Measurements from ENCODE around the gene C16orf92. TPM values are rescaled to one million over a fixed set of nuclear protein-coding genes. Genes with fewer than 3 reads are reported as not detected.
A peak's percentile ranks its signal among the peaks of the same experiment; 100 is the strongest.

The C16orf92 gene
- polyA plus RNA-seq (ENCODE audit: insufficient read length in 10 of 10), result not detected
- long read RNA-seq, donor 1, result 0 reads
- long read RNA-seq, donor 2, result 0 reads
- long read RNA-seq, donor 3, result 0 reads
- long read RNA-seq, donor 4, result 0 reads
- long read RNA-seq, donor 5, result 0 reads
- long read RNA-seq, donor 6, result 0 reads
- long read RNA-seq, donor 7, result 0 reads
- long read RNA-seq, donor 8, result 0 reads
- long read RNA-seq, donor 9, result 0 reads

- DNase-seq, result no peak
Measured at GRCh38 chr16:30022887-30023286, at the start of gene C16orf92. Gene C16orf92, plus strand, starts transcription at chr16:30023198. Its CDS starts 143 bp downstream, at chr16:30023341.

- DNase-seq, result peak; percentile 99 to 100 (median 99)
Measured at GRCh38 chr16:29973384-29974246, 49.4 kb upstream of the C16orf92 start, which contains the start of gene TAOK2. Gene TAOK2, plus strand, starts transcription at chr16:29973868. Its CDS starts 3,905 bp downstream, at chr16:29977773.

- DNase-seq, result peak in 2 of 3 donors; percentile 16 to 50
Measured at GRCh38 chr16:29974291-29975133, 48.5 kb upstream of the C16orf92 start.

- DNase-seq, result no peak
Measured at GRCh38 chr16:29975134-29975538, 47.9 kb upstream of the C16orf92 start.

DNA sequence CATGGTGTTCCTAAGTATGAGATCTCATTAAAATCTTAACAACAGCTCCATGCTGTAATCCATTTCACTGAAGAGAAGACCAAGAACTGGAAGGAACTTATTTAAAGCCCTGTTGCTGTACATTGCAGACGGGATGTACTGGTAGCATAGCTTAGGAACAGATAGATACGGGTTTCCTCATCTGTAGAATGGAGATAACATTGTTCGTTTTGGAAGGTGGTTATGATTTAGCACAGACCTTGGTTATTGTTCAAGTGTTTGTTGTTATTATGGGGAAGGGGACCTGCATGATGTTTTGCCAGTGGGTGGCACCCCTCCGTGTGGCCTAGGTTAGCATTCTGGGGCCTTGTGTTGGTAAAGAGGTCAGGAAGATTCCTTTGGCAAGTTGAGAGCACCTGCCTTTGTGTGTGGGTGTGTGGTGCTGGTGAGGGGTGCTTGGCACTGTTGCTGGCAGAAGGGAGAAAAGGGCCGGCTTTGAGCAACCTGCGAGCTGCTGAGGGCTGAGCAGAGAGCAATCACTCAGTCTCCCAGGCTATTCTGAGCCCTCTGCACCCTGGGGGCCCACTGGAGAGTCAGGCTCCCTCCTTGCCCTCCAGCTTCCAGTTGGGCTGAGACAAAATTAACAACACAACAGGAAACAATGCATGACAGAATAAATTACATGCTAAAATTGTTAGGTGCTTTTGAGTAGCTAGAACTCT lies 47.0 kb upstream of the C16orf92 start:
- DNase-seq, result no peak

GRCh38 chr16:29977063-29977825 lies 45.8 kb upstream of the C16orf92 start:
- no peak for DNase-seq

DNA sequence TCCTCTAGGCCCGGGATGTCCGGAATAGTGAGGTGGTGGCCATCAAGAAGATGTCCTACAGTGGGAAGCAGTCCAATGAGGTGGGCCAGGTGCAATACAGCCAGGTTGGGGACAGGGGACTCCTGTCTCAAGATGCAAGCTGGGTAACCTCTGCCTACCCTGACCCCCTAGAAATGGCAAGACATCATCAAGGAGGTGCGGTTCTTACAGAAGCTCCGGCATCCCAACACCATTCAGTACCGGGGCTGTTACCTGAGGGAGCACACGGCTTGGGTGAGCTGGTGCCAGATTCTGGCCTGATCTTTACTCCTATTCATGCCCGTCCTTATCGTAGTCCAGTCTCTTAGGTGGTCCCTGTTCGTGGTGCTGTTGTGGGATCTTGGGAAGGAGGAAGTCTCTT lies 44.9 kb upstream of the C16orf92 start:
- DNase-seq, result no peak

DNA sequence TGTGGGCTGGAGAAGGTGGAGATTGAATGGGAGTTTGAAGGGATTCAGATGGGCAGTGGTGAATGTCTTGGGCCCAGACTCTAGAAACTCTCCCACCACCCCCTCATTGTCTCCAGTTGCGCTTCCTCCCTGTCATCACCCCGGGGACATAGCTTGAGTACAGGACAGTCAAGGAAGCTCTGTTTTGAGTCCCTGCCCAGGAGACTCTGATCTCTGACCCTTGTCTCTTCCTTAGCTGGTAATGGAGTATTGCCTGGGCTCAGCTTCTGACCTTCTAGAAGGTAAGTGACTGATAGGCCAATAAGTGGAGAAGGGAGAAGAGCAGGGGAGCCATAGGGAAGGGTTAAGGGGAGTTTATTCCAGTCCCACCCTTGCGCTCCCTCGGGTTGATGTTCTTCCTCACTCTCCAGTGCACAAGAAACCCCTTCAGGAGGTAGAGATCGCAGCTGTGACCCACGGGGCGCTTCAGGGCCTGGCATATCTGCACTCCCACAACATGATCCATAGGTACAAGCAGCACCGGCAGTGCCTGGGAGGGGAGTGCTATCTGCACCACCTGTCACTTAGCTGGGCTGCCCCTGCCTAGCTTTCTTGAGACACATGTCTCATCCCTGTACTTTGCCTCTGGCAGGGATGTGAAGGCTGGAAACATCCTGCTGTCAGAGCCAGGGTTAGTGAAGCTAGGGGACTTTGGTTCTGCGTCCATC lies 44.3 kb upstream of the C16orf92 start:
- no peak for DNase-seq

DNA sequence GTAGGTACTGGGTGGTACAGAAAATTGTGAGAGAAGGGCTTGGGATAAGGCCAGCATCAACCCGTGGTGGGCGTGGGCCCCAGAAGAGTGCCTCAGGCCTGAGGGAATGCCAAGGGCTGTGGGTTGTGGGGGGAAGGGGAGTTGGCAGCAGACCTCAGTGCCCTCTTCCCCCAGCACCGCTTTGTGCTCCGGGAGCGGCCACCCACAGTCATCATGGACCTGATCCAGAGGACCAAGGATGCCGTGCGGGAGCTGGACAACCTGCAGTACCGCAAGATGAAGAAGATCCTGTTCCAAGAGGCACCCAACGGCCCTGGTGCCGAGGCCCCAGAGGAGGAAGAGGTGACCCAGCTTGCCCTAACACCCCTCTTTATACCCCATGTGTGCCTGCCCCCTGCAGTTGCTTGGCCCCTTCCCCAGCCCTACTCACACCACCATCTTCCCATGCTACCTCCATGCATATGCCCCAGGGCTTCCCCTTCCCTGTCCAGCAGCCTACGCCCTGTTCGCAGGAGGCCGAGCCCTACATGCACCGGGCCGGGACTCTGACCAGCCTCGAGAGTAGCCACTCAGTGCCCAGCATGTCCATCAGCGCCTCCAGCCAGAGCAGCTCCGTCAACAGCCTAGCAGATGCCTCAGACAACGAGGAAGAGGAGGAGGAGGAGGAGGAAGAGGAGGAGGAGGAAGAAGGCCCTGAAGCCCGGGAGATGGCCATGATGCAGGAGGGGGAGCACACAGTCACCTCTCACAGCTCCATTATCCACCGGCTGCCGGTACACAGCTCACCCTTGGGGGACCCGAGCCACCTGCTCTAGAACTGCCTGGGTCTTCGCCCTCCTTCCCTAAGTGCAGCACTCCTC lies 40.2 kb upstream of the C16orf92 start:
- no peak for DNase-seq

DNA sequence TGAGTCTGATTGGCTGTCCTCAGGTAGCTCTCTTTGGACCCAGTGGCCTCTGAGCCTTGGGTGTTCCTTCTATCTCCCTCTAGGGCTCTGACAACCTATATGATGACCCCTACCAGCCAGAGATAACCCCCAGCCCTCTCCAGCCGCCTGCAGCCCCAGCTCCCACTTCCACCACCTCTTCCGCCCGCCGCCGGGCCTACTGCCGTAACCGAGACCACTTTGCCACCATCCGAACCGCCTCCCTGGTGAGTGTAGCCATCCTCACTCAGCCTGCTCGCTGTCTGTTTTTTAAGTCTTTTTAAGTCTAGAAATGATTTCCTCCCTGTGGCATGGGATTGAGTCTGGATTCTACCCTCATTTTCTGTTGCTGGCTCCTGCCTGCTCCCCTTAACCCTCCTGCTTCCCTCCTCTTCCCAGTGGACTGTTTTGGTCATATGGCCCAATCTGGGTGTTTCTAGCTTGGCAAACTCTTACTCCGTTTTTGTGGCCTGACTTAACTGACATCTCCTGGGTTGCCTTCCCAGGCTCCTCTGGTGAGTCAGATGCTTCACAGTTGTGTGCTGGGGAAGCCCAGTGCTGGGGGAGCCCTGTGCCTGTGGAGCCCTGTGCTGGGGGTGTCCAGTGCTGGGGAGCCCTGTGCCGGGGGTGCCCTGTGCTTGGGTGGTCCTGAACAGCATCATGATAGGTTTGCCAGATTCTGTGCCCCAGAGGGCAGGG lies 39.4 kb upstream of the C16orf92 start:
- no peak for DNase-seq

DNA sequence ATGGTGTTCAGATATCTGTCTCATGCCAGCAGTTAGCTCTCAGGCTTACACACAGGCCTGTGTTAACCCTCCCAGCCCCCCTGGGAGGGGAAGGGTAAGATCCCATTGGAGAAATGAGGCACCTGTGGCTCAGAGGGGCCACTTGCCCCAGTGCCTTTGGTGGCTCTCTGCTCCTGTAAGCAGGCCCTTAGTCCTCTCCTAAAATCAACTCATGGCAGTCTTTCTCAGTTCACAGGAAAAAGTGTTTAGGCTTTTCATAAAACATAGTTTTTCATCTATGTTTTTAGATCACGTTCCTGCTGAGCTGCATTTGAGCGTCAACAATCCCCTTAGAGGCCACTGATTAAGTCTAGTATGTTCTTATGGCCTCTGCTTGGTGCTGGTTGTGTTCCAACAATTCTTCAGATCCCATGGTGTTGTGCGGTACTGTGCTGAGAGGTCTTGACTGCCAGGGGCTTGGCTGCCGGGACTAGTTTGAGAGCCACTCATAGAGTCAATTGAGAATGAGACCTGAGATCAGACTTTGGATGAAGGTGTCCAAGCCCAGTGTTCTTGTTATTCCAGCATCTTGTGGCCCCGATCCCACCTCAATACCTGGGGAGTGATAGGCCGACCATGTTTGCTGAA lies 38.7 kb upstream of the C16orf92 start:
- no peak for DNase-seq

- DNase-seq, result no peak
Measured at GRCh38 chr16:29984764-29985147, 38.2 kb upstream of the C16orf92 start.

DNA sequence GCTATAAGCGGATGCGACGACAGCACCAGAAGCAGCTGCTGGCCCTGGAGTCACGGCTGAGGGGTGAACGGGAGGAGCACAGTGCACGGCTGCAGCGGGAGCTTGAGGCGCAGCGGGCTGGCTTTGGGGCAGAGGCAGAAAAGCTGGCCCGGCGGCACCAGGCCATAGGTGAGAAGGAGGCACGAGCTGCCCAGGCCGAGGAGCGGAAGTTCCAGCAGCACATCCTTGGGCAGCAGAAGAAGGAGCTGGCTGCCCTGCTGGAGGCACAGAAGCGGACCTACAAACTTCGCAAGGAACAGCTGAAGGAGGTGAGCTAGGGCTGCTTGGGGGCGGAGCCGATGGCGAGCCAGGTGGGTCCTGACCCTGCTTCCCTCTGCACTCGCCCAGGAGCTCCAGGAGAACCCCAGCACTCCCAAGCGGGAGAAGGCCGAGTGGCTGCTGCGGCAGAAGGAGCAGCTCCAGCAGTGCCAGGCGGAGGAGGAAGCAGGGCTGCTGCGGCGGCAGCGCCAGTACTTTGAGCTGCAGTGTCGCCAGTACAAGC lies 37.7 kb upstream of the C16orf92 start:
- DNase-seq, result no peak

GRCh38 chr16:29986231-29986630 lies 36.8 kb upstream of the C16orf92 start:
- no peak for DNase-seq

- no peak for DNase-seq
Measured at GRCh38 chr16:29986931-29987330, 36.1 kb upstream of the C16orf92 start.

- no peak for DNase-seq
Measured at GRCh38 chr16:29987371-29988085, 35.5 kb upstream of the C16orf92 start.
